ENCODE measurements around the gene SIK3. TPM values are rescaled to one million over a fixed set of nuclear protein-coding genes. Genes with fewer than 3 reads are reported as not detected.
A peak's percentile ranks its signal among the peaks of the same experiment; 100 is the strongest.

Gene SIK3
- total RNA-seq, 1 experiment from 2014 or later = 4.1 TPM

DNA sequence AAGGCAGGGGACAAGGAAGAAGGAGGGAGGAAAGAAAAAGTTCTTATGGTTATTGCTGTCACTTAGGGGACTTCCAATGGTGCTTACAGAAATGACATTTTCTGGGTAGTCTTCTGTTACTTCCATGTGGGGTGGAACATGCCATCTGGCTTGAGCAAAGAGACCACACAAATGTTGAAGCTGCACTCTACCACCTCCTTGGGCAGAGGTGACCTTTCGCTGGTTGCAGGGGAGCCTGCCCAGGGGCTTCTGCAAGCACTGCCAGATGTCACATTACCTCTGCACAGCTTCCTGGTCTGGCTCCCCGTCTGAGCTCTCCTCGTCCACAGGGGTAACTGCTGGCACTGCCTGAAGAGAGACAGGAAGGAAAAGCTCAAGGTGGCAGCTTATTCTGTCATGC lies 228.2 kb downstream of the SIK3 start:
- no peaks in the 10 kb centered on the region for H3K9me3 ChIP-seq
- no peak overlapping the region for H3K4me3 ChIP-seq
- DNase-seq = no peak
- peaks cover 53% of the 10 kb centered on the region for H3K36me3 ChIP-seq
- H3K27me3 ChIP-seq = no peaks in the 10 kb centered on the region

GRCh38 chr11:116869610-116870009 lies 228.6 kb downstream of the SIK3 start:
- Histone ChIP-seq H3K36me3 (peaks cover 53% of the 10 kb centered on the region), H3K9me3 (no peaks in the 10 kb centered on the region), H3K4me3 (no peak overlapping the region), H3K27me3 (no peaks in the 10 kb centered on the region)
- DNase-seq = no peak

DNA sequence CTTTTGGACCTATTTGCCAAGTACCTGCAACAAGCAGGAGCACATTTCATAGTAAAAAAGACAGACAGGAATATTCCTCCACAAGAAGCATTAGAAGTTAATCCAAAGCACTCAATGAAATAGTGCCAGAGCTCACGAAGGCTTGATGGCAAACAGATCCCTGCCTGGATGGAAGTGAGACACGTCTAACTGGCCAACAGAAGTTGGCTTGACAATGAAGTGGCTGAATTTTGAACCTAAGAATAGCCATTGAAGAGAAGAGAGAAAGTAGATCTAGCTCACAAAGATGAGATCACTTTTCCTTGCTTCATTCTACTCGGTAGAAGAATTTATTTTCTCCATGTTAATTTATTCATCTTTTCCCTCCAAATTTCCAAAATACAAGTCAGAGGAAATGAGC lies 230.2 kb downstream of the SIK3 start:
- no peak for DNase-seq
- no peaks in the 10 kb centered on the region; the same call in 1 of the 2 replicates for H3K9me3 ChIP-seq
- peaks cover 58% of the 10 kb centered on the region for H3K36me3 ChIP-seq

GRCh38 chr11:116867619-116868018 lies 230.6 kb downstream of the SIK3 start:
- DNase-seq = no peak

More for the DNA sequence above, 230.2 kb downstream of the SIK3 start:
- H3K4me3 ChIP-seq = no peak overlapping the region
- H3K27me3 ChIP-seq = no peaks in the 10 kb centered on the region

GRCh38 chr11:116866804-116867455 lies 231.3 kb downstream of the SIK3 start:
- peaks cover 48% of the 10 kb centered on the region for H3K36me3 ChIP-seq
- no peak for DNase-seq
- H3K9me3 ChIP-seq = no peaks in the 10 kb centered on the region; the same call in 1 of the 2 replicates
- no peak overlapping the region for H3K4me3 ChIP-seq
- H3K27me3 ChIP-seq = no peaks in the 10 kb centered on the region

More at GRCh38 chr11:116867619-116868018, 230.6 kb downstream of the SIK3 start:
- H3K4me3 ChIP-seq = no peak overlapping the region
- H3K36me3 ChIP-seq = peaks cover 54% of the 10 kb centered on the region
- no peaks in the 10 kb centered on the region for H3K27me3 ChIP-seq
- H3K9me3 ChIP-seq = no peaks in the 10 kb centered on the region; the same call in 1 of the 2 replicates

GRCh38 chr11:116865696-116866095 lies 232.5 kb downstream of the SIK3 start:
- H3K9me3 ChIP-seq = no peaks in the 10 kb centered on the region; the same call in 1 of the 2 replicates
- no peak overlapping the region for H3K4me3 ChIP-seq
- peaks cover 52% of the 10 kb centered on the region for H3K36me3 ChIP-seq
- H3K27me3 ChIP-seq = no peaks in the 10 kb centered on the region
- DNase-seq = no peak

DNA sequence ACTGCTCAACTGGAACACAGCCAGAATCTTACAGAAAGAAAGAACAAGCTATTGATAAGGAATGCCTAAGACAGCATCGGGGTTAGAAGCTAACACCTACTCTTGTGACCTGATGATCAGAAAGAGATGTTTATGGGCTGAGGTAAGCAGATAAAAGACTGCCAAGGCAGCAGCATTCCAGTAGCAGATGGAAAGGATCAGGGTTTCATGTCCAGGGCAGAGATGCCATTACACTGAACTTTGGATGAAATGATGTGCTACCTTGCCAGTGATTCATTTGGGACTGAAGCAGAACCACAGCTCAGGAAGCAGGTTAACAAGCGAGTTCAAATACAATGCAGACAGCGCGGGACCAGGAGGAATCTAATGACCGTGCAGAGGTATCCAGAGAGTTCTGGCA lies 233.7 kb downstream of the SIK3 start:
- Histone ChIP-seq H3K4me3 (no peak overlapping the region), H3K27me3 (no peaks in the 10 kb centered on the region), H3K36me3 (peaks cover 45% of the 10 kb centered on the region), H3K9me3 (no peaks in the 10 kb centered on the region; the same call in 1 of the 2 replicates)
- no peak for DNase-seq

DNA sequence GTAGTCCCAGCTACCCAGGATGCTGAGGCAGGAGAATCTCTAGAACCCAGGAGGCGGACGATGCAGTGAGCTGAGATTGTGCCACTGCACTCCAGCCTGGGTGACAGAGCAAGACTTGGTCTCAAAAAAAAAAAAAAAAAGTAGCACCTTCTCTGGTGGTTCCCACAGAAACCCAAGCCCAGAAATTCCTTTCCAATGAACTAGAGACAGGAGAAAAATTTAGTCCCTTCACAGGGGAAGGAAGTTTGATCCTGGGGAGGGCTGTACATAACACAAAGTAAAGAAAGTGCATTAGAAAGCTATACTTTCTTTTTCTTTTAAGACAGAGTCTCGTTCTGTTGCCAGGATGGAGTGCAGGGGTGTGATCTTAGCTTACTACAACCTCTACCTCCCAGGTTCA lies 235.3 kb downstream of the SIK3 start:
- no peak for DNase-seq
- Histone ChIP-seq H3K9me3 (no peaks in the 10 kb centered on the region; the same call in 1 of the 2 replicates), H3K27me3 (no peaks in the 10 kb centered on the region), H3K4me3 (no peak overlapping the region), H3K36me3 (peaks cover 42% of the 10 kb centered on the region)

DNA sequence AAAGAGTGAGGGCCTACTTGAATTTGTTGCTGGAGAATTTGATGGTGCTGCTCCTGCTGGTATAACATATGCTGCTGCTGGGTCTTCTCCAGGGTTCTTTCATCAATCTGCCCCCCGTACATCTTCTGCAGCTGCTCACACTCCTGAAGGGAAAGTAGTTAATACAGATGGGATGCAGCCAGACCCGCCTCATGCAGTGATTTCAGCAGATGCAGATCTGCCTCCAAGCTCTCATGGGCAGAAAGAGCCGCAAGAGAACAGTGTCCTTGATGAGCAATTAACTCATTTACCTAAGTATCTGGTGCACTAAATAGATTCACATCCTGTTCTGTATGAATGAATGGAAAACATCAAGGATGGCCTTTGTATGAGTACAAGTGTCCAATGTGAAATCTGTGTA lies 236.0 kb downstream of the SIK3 start:
- H3K9me3 ChIP-seq = no peaks in the 10 kb centered on the region; the same call in 1 of the 2 replicates

DNA sequence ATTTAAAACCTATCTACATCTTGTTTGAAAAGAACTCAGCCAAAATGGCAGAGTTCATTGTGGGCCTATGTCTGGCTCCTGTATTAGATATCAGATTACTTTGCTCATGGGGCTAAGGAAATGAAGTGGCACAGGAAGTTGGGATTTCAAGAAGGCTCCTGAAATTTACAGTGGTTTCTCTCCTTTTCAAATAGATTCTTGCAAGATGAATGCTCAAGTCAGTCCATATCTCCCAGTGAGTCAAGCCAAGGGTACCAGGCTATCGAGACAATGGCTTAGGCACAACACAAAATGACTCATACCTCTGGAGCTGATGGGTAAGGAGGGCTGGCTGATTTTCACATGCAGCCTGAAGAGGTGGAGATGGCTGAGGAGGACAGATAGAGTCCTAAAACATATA lies 236.7 kb downstream of the SIK3 start:
- Histone ChIP-seq H3K27me3 (no peaks in the 10 kb centered on the region), H3K9me3 (no peaks in the 10 kb centered on the region; the same call in 1 of the 2 replicates), H3K4me3 (no peak overlapping the region), H3K36me3 (peaks cover 40% of the 10 kb centered on the region)
- DNase-seq = peak; percentile 61

More for the DNA sequence above, 236.0 kb downstream of the SIK3 start:
- Histone ChIP-seq H3K27me3 (no peaks in the 10 kb centered on the region), H3K36me3 (peaks cover 40% of the 10 kb centered on the region), H3K4me3 (no peak overlapping the region)
- no peak for DNase-seq

DNA sequence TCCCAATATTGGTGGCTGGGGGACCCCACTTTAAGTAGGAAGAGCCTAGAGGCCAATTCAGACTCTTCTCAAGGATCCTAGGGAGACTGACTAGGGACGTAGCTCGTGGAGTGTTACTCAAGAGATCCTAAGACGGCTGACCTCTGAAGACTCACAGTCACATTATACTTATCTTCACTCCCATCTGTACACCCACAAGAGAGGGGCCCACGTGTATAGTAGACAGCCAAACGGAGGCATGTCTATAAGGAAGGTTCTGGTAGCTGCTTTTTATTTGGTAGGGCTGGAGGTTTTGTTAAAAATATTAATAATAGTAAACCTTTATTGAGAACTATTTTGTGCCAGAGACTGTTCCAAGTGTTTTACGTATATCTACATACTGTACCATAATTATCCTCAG lies 237.9 kb downstream of the SIK3 start:
- Histone ChIP-seq H3K36me3 (peaks cover 37% of the 10 kb centered on the region), H3K4me3 (no peak overlapping the region), H3K9me3 (no peaks in the 10 kb centered on the region; the same call in 1 of the 2 replicates), H3K27me3 (no peaks in the 10 kb centered on the region)
- no peak for DNase-seq

DNA sequence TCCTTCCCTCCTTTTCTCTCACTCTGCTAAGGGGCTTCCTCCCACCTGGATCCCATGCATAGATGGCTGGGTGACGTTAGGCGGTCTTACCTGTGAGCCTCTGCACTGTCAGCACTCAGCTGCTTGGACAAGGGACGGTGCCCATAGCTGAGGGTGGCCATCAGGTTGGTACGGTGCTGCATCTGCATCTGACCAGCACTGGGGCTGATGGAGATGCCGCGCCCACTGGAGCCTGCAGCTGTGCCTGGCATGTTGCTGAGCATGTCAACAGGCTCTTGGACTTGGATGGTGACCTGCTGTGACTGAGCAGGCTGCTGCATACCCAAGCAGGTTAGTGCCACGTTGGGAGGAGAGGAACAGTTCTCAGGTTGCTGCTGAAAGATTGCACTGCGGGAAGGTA lies 239.1 kb downstream of the SIK3 start:
- peaks cover 34% of the 10 kb centered on the region for H3K36me3 ChIP-seq
- DNase-seq = no peak

DNA sequence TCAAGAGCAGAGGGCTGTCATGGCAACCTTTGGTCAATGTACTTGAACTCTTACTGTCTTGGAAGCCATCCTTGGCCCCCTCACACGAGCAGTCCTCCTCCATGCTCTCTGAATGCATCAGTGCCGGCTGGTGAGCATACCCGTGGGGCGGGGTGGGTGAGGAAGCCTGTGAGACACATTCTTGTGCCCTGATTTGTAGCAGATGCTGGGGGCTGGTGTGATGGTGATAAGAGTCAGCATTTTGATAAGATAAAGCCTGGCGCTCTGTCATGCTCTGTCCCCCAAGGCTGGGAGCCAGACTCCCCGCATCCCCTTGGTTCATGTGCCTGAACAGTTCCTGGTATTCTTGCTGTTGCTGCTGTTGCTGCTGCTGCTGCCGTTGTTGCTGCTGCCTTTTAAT lies 240.3 kb downstream of the SIK3 start:
- no peak overlapping the region for H3K4me3 ChIP-seq
- H3K9me3 ChIP-seq = no peaks in the 10 kb centered on the region
- DNase-seq = no peak
- H3K27me3 ChIP-seq = no peaks in the 10 kb centered on the region
- H3K36me3 ChIP-seq = peaks cover 27% of the 10 kb centered on the region

More for the DNA sequence above, 239.1 kb downstream of the SIK3 start:
- H3K4me3 ChIP-seq = no peak overlapping the region
- H3K9me3 ChIP-seq = no peaks in the 10 kb centered on the region; the same call in 1 of the 2 replicates
- H3K27me3 ChIP-seq = no peaks in the 10 kb centered on the region

DNA sequence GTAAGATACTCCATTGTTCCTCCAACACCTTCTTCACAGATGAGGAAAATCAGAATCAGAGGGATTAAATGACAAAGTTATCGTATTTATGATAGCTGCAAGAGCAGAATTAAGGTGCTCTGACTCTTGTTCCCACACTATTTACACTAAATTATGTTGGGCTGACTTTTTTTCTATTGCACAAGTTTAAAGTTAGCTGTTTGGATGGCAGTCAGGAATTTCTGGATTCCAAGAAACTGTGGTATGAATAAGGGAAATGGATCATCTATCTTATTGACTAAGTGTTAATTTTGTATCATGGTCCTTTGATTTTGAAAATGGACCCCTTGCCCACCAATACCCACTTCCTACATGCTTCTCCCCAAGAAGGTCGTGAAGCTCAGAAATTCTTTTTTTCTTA lies 240.9 kb downstream of the SIK3 start:
- no peak for DNase-seq

GRCh38 chr11:116856423-116856822 lies 241.8 kb downstream of the SIK3 start:
- no peaks in the 10 kb centered on the region for H3K27me3 ChIP-seq
- no peak for DNase-seq
- peaks cover 27% of the 10 kb centered on the region for H3K36me3 ChIP-seq
- H3K9me3 ChIP-seq = no peaks in the 10 kb centered on the region
- no peak overlapping the region for H3K4me3 ChIP-seq

More for the DNA sequence above, 240.9 kb downstream of the SIK3 start:
- peaks cover 27% of the 10 kb centered on the region for H3K36me3 ChIP-seq
- H3K4me3 ChIP-seq = no peak overlapping the region
- no peaks in the 10 kb centered on the region for H3K9me3 ChIP-seq
- H3K27me3 ChIP-seq = no peaks in the 10 kb centered on the region

- Histone ChIP-seq H3K9me3 (no peaks in the 10 kb centered on the region), H3K27me3 (no peaks in the 10 kb centered on the region), H3K4me3 (no peak overlapping the region), H3K36me3 (peaks cover 18% of the 10 kb centered on the region)
- DNase-seq = no peak
These were observed 242.8 kb downstream of the SIK3 start for GRCh38 chr11:116855413-116855812.

- Histone ChIP-seq H3K27me3 (no peaks in the 10 kb centered on the region), H3K9me3 (no peaks in the 10 kb centered on the region), H3K36me3 (peaks cover 18% of the 10 kb centered on the region), H3K4me3 (no peak overlapping the region)
- peak; percentile 72 for DNase-seq
These were observed 244.7 kb downstream of the SIK3 start for GRCh38 chr11:116853461-116854073.
